HepG2 (cell line): ENCODE results near the gene KIF22. TPM values are rescaled to one million over a fixed set of nuclear protein-coding genes. Genes with fewer than 3 reads are reported as not detected.

Source experiments
- ARID5B ChIP-seq: IDR thresholded peaks from 2 replicates; pipeline ENCODE4 v1.4.0; 2020; ENCODE audit warnings: mild to moderate bottlenecking, missing genetic modification reagents
- ATF6 ChIP-seq: sonication (generic); formaldehyde crosslinking; conservative IDR thresholded peaks from 2 replicates; pipeline ENCODE4 v1.4.0; 2020; ENCODE audit warnings: missing genetic modification reagents
- CBX5 ChIP-seq: sonication (generic); formaldehyde crosslinking; IDR thresholded peaks from 2 replicates; pipeline ENCODE4 v1.4.0; 2020; ENCODE audit warnings: missing genetic modification reagents, borderline replicate concordance
- FOXC1 ChIP-seq: sonication (generic); formaldehyde crosslinking; IDR thresholded peaks from 2 replicates; pipeline ENCODE4 v1.8.0; 2022; ENCODE audit warnings: mild to moderate bottlenecking, missing genetic modification reagents, borderline replicate concordance
- GMEB2 ChIP-seq: IDR thresholded peaks from 2 replicates; pipeline ENCODE4 v1.6.1; 2016; ENCODE audit warnings: missing biosample characterization, missing genetic modification reagents, low read depth
- HNF4A ChIP-seq: sonication (generic); formaldehyde crosslinking; IDR thresholded peaks from 2 replicates; pipeline ENCODE4 v1.4.0; 2020; ENCODE audit warnings: missing genetic modification reagents
- KDM4B ChIP-seq: sonication (generic); formaldehyde crosslinking; IDR thresholded peaks from 2 replicates; pipeline ENCODE4 v1.4.0; 2020; ENCODE audit warnings: missing genetic modification reagents
- POGK ChIP-seq: sonication (generic); formaldehyde crosslinking; conservative IDR thresholded peaks from 2 replicates; pipeline ENCODE4 v1.8.0; 2022; ENCODE audit warnings: mild to moderate bottlenecking, moderate library complexity, missing genetic modification reagents
- RAD21 ChIP-seq: fragments of 450-650 bp; formaldehyde crosslinking; IDR thresholded peaks from 2 replicates; pipeline ENCODE4 v1.5.0; 2020; ENCODE audit warnings: mild to moderate bottlenecking
- RBAK ChIP-seq: sonication (generic); formaldehyde crosslinking; IDR thresholded peaks from 2 replicates; pipeline ENCODE4 v1.5.1; 2020; ENCODE audit warnings: mild to moderate bottlenecking, missing genetic modification reagents
- RNF2 ChIP-seq: fragments of 450-650 bp; conservative IDR thresholded peaks from 2 replicates; pipeline ENCODE4 v1.6.1; 2016; ENCODE audit warnings: low read depth
- STAT5B ChIP-seq: sonication (generic); formaldehyde crosslinking; IDR thresholded peaks from 2 replicates; pipeline ENCODE4 v1.4.0; 2020; ENCODE audit warnings: missing genetic modification reagents
- TCF7 ChIP-seq: sonication (generic); IDR thresholded peaks from 2 replicates; pipeline ENCODE4 v1.6.1; 2016; ENCODE audit warnings: antibody characterized with exemption, low read depth
- TOE1 ChIP-seq: sonication (generic); formaldehyde crosslinking; IDR thresholded peaks from 2 replicates; pipeline ENCODE4 v1.4.0; 2020; ENCODE audit warnings: mild to moderate bottlenecking, missing genetic modification reagents
- ZBTB7B ChIP-seq: sonication (generic); formaldehyde crosslinking; IDR thresholded peaks from 2 replicates; pipeline ENCODE4 v1.4.0; 2020; ENCODE audit warnings: missing genetic modification reagents
- ZNF143 ChIP-seq: sonication (generic); formaldehyde crosslinking; IDR thresholded peaks from 2 replicates; pipeline ENCODE4 v1.4.0; 2020; ENCODE audit warnings: missing genetic modification reagents
- ZNF264 ChIP-seq: sonication (generic); formaldehyde crosslinking; IDR thresholded peaks from 2 replicates; pipeline ENCODE4 v1.4.0; 2020; ENCODE audit warnings: missing genetic modification reagents
- ZNF589 ChIP-seq: sonication (generic); formaldehyde crosslinking; conservative IDR thresholded peaks from 2 replicates; pipeline ENCODE4 v1.8.0; 2022; ENCODE audit warnings: mild to moderate bottlenecking, moderate library complexity, missing genetic modification reagents
- ZNF737 ChIP-seq: sonication (generic); formaldehyde crosslinking; IDR thresholded peaks from 2 replicates; pipeline ENCODE4 v1.5.0; 2020; ENCODE audit warnings: missing genetic modification reagents, mild to moderate bottlenecking, borderline replicate concordance
- ZNF839 ChIP-seq: sonication (generic); formaldehyde crosslinking; IDR thresholded peaks from 2 replicates; pipeline ENCODE4 v1.4.0; 2020; ENCODE audit warnings: missing genetic modification reagents, mild to moderate bottlenecking, borderline replicate concordance
- ZSCAN9 ChIP-seq: IDR thresholded peaks from 2 replicates; pipeline ENCODE4 v1.6.1; 2016; ENCODE audit warnings: borderline replicate concordance
- polyA plus RNA-seq, 8 experiments: library from polyadenylated mRNA; depleted of rRNA in 3 of 8; stranded (reverse) in 7 of 8; unstranded in 1 of 8; fragments of >200 nt; fragmentation: Illumina TruSeq in 4 of 8; extraction: Trizol in 4 of 8; gene quantifications; 2 replicates each; pipeline versions ENCODE4 v1.2.1 to v1.2.3, GENCODE V29; 2011 to 2016; ENCODE audit warnings: low read depth in 4 of 8, missing spikeins in 1 of 8, mixed read lengths in 1 of 8; ENCODE audit not compliant: insufficient read depth in 1 of 8
- total RNA-seq, 5 experiments: library from RNA; depleted of rRNA; stranded (reverse); fragments of >200 nt; fragmentation: Illumina TruSeq; extraction: Trizol; gene quantifications; 2 replicates each; pipeline ENCODE4 v1.2.3, GENCODE V29; 2016; ENCODE audit warnings: low read depth in 1 of 5

KIF22 gene
- total and polyA plus RNA-seq, 2 of the 13 experiments (the other 11 are each of a cell fraction or from before 2014, with no cell fraction given), result 95.8 to 118 TPM

- TF ChIP-seq ZNF143 (CRISPR knock-in tag), result peak; percentile 49; the same call in 1 of the 2 replicates
- TF ChIP-seq RAD21, result peak; percentile 98
- TF ChIP-seq ARID5B (CRISPR knock-in tag), result no peak; the same call in 1 of the 2 replicates
- peak; percentile 88; the same call in 1 of the 2 replicates for TF ChIP-seq ZNF839 (CRISPR knock-in tag)
- TF ChIP-seq KDM4B, result 0 out of 2 replicates have a peak, but pooled peaks have one; percentile 21
- TF ChIP-seq RBAK (CRISPR knock-in tag), result no peak
- no peak; the same call in 1 of the 2 replicates for TF ChIP-seq ZSCAN9
- TF ChIP-seq STAT5B (CRISPR knock-in tag), result no peak
- no peak for TF ChIP-seq FOXC1
- TF ChIP-seq HNF4A (CRISPR knock-in tag), result no peak
- TF ChIP-seq RNF2, result no peak
- no peak for TF ChIP-seq ZBTB7B (CRISPR knock-in tag)
- TF ChIP-seq POGK, result peak; percentile 77; the same call in 1 of the 2 replicates
- no peak for TF ChIP-seq ATF6 (CRISPR knock-in tag)
- no peak for TF ChIP-seq ZNF589 (CRISPR knock-in tag)
- TF ChIP-seq ZNF264 (CRISPR knock-in tag), result no peak
- TF ChIP-seq TCF7, result no peak
- TF ChIP-seq CBX5, result peak; percentile 86; the same call in 1 of the 2 replicates
- TF ChIP-seq GMEB2, result no peak
- no peak for TF ChIP-seq ZNF737 (CRISPR knock-in tag)
- TF ChIP-seq TOE1 (CRISPR knock-in tag), result no peak
These were observed 58.1 kb downstream of the KIF22 start (continued) for GRCh38 chr16:29848420-29849297.
